GM15510 (cell line): ENCODE data around the gene COX8A.

Experiments
- POLR2A ChIP-seq: IDR thresholded peaks from 3 replicates; pipeline ENCODE4 v1.6.1; 2011; ENCODE audit warnings: borderline replicate concordance; ENCODE audit not compliant: insufficient read length; ENCODE audit errors: extremely low read depth

The COX8A gene

DNA sequence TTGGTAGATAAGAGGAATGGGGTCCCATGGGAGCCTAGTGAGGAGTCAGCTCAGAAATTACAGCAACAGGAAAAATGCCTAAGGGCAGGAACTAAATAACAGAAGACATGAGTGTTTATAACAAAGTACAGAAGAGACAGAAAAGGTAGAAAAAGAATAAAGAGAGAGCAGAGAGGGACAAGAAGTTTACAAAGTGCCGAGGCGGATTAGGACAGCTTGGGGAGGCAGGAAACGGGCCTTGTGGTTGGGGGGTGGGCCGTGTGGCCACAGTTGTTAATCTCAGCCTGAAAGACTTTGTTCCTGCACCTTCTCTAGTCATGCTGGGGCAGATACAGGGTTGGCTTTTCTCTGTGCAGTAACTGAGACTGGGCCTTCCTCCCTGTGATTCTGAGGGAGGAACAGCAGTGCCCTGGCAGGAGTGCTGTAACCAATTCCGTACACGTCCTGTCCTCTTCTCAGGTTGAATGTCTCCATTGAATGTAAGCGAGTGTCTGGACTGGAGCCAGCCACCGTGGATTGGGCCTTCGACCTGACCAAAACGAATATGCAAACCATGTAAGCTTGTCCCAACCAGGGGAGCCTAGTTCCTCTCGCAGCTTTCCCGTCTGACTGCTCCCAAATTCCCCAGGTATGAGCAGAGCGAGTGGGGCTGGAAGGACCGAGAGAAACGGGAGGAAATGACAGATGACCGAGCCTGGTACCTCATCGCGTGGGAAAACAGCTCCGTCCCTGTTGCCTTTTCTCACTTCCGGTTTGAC lies 22.5 kb upstream of the COX8A start:
- no peak for TF ChIP-seq POLR2A

DNA sequence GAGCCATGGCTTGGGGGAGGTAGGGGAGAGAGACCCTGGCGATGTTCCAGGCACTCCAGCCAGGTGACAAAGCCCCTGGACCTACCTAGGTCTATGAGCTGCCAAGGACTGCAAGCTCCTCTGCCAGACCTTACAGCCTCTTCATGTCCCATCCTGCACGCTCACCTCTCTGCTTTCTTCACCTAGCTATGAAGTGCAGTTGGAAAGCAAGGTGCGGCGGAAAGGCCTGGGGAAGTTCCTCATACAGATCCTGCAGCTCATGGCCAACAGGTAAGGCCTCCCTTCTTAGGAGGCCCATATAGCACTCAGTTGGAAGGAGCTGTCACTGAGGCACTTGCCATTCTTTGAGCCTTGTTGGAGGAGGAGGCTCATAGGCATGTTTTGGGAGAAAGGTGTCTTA lies 21.9 kb upstream of the COX8A start:
- no peak for TF ChIP-seq POLR2A

DNA sequence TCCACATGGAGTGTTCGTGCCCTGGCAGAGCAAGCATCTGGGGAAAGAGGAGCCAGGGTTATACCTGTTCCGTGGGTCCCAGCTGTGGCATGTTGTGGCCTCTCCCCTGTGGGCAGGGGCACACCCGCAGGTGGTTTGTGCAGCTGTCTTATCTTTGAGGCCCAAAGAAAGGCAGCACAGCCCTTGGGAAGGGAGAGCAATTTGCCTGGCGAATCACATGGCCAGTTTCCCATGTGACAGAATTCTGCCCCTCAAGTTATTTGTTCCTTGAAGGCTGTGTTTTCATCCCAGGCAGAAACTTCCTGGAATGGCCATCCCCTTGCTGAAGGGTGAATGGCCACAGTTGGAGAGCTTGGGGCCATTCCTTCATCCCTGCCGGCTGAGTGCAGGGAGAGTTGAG lies 16.4 kb upstream of the COX8A start:
- no peak for TF ChIP-seq POLR2A

DNA sequence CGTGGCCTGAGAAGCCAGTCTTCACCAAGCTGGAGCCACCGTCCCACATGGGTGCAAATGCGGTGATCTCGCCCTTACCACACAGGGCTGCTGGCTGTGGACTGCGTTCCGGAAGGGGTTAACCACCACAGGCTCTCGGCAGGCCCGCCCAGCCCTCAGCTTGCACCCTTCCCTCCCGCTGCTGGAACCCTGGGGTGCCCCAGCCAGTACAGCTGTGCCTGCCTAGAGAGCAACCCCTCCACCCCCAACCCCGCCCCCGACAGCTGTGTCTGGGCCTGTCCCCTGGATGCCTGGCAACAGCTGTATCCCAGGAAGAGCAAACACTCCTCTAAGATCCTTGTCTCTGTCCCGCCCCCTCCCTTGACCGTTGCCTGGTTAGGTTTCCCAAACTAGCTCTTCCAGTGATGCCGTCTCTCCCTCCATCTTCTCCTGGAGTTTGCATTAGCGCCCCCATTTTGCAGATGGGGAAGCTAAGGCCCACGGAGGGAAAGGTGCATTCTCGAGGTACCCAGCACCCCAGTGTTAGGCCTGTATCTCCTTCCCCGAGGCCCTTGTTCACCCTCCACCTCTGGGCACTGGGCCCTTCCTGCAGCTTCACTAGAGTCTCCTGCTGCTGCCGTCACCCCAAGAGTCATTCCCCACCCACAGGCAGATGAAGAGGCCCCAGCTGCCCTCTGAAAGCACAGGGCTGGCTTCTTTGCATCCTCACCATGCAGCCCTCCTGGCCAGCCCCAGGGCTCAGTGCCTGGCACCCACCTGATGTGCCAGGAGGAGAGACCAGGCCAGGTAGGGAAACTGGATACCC lies 12.6 kb upstream of the COX8A start:
- no peak for TF ChIP-seq POLR2A

DNA sequence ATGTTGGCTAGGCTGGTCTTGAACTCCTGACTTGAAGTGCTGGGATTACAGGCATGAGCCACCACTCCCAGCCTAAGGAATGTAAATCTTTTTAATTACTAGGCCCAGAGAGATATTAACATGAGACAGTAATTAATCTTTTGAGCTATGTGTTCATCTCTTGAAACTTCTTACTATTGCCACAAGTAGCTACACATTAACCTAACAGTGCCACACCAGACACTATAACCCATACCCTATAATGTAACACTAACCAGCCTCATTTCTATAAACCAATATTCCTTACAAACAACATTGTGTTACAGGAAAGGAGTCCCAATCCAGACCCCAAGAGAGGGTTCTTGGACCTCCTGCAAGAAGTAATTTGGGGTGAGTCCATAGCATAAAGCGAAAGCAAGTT lies 8.0 kb upstream of the COX8A start:
- TF ChIP-seq POLR2A, result no peak

DNA sequence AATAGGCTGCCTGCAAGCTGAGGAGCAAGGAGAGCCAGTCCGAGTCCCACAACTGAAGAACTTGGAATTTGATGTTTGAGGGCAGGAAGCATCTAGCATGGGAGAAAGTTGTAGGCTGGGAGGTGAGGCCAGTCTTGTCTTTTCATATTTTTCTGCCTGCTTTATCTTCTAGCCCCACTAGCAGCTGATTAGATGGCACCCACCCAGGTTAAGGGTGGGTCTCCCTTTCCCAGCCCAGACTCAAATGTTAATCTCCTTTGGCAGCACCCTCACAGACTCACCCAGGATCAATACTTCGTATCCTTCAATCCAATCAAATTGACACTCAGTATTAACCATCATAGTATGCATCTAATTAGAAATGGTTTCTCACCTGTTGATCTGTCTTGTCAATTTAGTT lies 5.0 kb upstream of the COX8A start:
- TF ChIP-seq POLR2A, result no peak

DNA sequence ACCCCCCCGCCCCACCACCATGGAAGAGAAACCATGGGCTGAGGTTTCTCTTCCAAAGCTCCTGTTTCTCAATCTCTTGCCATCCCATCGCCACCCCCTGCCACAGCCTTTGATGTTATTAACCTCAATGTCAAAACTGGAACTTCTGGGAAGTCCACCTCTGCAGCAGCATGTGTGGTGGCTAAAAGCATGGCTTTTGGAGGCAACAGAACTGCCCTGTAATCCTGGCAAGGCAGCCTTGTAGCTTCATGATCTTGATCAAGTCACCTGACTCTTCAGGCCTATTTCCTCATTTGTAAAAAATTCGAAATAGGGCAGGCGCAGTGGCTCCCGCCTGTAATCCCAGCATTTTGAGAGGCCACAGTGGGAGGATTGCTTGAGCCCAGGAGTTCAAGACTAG lies 3.5 kb upstream of the COX8A start:
- no peak for TF ChIP-seq POLR2A

DNA sequence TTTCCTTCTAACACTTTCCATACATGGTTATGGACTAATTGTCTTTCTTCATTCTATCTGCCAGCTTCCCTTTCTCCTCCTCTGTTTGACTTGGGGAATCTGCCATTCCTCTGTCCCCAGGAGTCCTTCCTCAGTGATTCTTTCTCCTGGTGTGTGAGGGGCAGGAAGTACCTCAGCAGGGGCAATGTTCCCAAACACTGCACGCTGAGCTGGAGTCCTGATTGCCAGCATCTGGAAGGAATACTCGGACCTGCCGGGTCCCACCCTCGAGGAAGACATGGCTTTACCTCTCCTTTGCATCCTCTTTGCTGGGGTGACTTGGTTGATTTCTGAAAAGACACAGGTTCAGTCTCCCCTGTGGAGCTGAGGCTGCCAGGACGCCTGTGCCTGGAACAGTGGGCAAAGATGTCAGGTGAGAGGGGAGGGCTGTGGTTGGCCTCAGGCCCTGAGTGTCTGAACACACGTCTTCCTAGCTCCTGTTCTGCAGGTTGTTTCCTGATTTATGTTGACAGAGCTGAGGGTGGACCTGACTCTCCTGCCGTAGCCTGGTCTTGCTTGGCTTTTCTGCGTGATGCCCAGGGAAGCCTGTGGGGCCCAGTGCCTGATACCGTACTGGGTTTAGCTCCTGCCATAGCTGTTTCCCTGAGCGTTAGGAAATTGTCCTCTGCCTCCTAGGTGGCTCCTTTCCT lies 4.3 kb downstream of the COX8A start:
- TF ChIP-seq POLR2A, result peak; percentile 3

DNA sequence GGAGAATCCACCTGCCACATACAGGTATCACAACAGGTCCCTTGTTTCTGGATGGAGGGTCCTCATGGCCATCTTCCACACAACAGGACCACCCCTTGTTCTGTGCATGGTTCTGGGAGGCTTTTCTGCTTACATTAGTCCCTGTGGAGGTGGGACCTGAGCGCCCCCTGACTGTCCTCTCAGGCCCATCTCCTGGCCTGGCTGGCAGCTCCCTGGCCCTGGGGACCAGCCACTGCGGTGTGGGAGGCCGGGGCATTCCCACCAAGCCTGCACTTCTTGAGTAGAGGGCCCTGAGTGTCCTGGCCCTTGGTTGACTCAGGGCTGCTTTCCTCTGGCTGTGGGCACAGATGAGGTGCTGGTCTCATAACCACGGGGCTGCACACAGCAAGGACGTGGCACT lies 5.0 kb downstream of the COX8A start:
- no peak for TF ChIP-seq POLR2A

DNA sequence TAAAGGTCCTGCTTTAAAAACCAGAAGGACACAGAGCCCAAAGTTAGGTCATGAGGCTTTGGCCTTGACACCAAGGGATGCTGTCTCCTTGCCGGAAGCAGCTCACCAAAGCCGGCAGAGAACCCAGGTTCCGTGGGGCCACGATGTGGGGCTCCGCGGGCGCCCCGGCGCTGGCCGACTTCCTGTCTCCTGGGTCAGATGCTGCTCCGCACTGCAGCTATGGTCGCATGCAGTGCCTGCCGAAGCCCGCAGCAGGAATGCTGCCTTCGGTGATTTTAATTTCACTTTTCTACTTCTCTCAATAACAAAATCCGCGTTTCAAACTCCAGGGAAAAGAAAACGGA lies 11.4 kb downstream of the COX8A start:
- no peak for TF ChIP-seq POLR2A

DNA sequence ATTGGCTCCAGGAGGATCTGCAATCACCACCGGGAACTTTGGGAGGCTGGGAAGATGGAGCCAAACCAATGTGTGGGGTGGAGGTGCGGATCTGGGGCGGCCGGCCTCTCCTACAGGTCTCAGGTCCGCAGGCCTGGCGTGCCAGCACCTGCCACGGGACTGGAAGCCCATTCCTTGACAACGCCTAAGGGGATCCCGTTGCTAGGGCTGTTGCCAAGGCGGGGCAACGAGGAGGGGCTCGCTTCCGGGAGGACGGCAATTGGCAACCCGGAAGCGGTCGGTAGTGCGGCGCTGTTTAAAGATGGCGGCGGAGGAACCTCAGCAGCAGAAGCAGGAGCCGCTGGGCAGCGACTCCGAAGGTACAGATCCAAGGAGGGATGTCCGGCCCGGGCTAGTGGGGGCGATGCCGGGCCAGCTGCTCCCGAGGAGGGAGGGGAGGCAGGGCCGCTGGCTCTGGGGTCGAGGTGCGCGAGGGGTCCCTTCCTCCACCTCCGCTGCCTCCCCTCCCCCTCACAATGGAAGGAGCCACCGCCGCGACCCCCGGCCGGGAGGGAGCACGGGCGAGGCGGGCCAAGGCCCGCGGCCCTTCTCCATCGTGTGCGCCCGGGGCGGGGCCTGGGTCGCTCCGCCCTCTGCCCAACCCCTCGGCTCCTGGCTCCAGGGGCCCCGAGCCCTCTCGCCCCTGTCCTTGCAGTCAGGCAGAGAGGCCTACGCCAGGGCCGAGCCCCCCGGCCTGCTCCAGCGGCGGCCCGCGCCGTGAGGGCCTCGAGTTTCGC lies 11.9 kb downstream of the COX8A start, which contains the start of gene OTUB1:
Gene OTUB1 (plus strand): TSS at position 283 of the 776 bp plus-strand sequence. CDS start 19 bp downstream, at position 302.
- TF ChIP-seq POLR2A, result peak; percentile 85

DNA sequence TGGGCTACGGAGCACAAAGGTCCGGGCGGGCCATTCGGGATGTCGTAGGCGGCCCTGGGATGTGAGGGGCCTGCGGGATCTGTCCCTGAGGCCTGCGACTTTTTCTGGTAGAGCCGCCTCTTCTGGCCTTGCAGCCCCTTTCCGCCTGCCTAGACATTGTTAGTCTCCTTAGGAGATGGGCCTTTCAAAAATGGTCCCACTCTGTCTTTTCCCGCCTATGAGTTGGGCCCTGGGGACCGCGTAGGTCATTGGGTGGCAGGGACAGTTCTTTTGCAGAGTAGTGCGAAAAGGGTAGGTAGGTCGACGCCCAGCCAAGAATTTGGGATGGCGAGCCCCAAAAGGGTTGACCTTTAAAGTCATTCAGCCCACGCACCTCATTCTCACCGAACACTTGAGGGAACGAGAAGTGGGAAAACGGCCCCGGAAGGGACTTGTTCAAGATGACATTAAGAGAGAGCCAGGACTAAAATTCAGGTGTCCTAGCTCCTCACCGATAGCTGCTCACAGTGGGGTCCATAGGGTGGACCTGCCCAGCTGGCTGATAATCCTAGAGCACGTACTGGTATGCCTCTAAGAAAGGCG lies 12.6 kb downstream of the COX8A start:
- TF ChIP-seq POLR2A, result no peak

DNA sequence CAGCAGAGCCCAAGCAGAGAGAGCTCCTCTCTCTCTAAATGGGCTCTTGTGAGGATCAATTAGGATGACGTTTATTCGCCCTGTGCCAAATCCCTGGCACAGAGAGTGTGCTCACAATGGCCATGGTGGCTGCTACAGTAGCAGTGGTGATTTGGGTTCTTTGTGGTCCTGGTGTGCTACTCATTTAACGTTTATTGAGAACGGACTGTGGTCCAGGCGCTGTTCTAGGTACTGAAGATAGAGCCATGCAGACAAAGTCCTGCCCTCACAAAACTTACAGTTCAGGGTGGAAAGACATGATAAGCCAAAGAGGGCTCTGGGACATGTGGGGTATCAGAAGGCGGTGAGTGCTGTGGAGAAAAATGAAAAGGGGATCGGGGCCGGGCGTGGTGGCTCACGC lies 17.1 kb downstream of the COX8A start:
- TF ChIP-seq POLR2A, result no peak

DNA sequence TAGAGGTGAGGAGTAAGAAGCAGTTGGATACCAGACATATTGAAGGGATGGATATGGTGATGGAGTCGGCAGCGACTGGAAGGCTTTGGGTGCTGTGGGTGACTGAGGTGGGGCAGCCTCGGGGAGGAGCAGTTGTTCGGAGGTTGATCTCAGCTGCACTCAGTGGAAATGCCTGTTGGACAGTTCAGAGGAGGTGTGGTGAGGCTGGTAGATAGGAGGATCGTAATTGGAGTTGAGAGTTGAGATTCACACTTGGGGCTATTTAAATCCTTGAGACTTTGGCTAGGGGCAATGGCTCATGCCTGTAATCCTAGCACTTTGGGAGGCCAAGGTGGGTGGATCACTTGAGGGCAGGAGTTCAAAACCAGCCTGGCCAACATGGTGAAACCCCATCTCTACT lies 18.7 kb downstream of the COX8A start:
- no peak for TF ChIP-seq POLR2A
